GM12891 (cell line): ENCODE measurements around the gene RAB26.

ENCODE experiments used
- POLR2A ChIP-seq: IDR thresholded peaks from 2 replicates; pipeline ENCODE4 v1.6.1; 2011; ENCODE audit warnings: low read depth, low read length, control low read depth
- POLR2AphosphoS5 ChIP-seq: IDR thresholded peaks from 2 replicates; pipeline ENCODE4 v1.6.1; 2011; ENCODE audit warnings: low read depth, low read length, control low read depth
- POU2F2 ChIP-seq: IDR thresholded peaks from 2 replicates; pipeline ENCODE4 v1.6.1; 2011; ENCODE audit warnings: low read depth, mild to moderate bottlenecking, control low read depth, low read length, moderate library complexity
- SPI1 ChIP-seq: IDR thresholded peaks from 2 replicates; pipeline ENCODE4 v1.6.1; 2011; ENCODE audit warnings: low read depth, low read length, control low read depth
- TAF1 ChIP-seq: IDR thresholded peaks from 2 replicates; pipeline ENCODE4 v1.6.1; 2011; ENCODE audit warnings: low read depth, low read length, control low read depth

DNA sequence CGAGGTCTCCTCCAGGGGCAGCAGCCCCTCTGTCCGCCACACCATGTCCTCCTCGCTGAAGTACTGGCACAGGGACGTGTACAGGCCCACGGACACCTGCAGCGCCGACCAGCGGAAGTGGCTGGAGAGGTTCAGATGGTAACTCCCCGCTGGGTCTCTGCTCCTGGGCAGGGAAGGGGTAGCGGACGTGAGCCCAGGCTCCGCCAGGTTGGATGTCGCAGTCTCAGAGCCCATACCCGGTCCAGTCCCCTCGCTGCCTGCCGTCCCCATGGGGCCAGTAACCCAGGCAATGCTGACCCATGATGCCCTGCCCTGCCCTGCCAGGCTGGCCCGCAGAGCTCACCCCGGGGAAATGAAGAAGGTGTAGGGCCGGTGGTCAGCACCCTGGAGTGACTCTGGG is 46.0 kb upstream of the RAB26 start:
- TF ChIP-seq SPI1 (no peak), POLR2A (no peak), POU2F2 (no peak), POLR2AphosphoS5 (no peak), TAF1 (no peak)
